Measurements from ENCODE around the gene ZCWPW1.
A peak's percentile ranks its signal among the peaks of the same experiment; 100 is the strongest.

Gene ZCWPW1, protein sequence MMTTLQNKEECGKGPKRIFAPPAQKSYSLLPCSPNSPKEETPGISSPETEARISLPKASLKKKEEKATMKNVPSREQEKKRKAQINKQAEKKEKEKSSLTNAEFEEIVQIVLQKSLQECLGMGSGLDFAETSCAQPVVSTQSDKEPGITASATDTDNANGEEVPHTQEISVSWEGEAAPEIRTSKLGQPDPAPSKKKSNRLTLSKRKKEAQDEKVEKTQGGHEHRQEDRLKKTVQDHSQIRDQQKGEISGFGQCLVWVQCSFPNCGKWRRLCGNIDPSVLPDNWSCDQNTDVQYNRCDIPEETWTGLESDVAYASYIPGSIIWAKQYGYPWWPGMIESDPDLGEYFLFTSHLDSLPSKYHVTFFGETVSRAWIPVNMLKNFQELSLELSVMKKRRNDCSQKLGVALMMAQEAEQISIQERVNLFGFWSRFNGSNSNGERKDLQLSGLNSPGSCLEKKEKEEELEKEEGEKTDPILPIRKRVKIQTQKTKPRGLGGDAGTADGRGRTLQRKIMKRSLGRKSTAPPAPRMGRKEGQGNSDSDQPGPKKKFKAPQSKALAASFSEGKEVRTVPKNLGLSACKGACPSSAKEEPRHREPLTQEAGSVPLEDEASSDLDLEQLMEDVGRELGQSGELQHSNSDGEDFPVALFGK

DNA sequence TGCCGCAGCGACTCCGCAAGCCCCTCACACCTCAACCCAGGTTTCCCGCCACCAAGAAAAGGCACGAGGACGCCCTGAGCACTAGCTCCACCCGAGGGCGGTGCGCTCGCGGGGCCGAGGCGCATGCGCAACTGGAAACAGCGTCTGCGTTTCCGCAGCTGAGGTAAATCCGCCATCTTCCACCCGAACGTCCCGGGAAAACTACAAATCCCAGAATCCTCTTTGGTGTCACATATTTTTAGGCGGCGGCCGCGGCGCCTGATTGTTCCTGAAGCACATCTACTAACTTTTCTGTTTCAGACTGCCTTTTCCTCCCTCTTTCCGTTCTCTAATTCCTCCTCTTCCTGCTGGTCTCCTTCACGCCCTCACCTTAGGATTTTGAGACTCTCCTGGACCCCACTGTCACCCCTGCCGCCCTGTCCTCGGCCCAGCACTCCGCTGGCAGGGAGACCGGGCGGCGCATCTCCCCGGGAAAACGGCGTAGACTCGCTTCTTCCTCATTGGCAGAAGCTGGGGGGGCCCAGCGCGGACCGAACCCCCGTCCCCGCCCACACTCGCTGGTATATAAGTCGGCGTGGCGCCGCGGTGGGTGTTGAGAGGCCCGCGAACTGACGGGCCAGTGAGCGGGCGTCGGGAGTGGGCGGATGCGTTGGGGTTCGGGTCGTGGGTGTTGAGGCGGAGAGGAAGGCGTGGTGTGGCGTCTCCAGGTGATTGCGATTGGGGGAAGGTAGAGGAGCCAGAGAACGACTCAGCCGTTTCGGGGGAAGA is at the start of gene ZCWPW1:
TSS of gene ZCWPW1 (minus strand) at position 505 of the 768 bp plus-strand sequence. CDS start 8,054 bp downstream, outside the sequence.
- DNase-seq (ENCODE audit: low spot score), result peak; percentile 89
- in situ Hi-C loops (cut with MboI; ENCODE audit: low pct_unique_long_range_greater_than_20kb, low sequenced_read_pairs, unreplicated experiment), result no loop called here
- TF ChIP-seq, protein P1, sequence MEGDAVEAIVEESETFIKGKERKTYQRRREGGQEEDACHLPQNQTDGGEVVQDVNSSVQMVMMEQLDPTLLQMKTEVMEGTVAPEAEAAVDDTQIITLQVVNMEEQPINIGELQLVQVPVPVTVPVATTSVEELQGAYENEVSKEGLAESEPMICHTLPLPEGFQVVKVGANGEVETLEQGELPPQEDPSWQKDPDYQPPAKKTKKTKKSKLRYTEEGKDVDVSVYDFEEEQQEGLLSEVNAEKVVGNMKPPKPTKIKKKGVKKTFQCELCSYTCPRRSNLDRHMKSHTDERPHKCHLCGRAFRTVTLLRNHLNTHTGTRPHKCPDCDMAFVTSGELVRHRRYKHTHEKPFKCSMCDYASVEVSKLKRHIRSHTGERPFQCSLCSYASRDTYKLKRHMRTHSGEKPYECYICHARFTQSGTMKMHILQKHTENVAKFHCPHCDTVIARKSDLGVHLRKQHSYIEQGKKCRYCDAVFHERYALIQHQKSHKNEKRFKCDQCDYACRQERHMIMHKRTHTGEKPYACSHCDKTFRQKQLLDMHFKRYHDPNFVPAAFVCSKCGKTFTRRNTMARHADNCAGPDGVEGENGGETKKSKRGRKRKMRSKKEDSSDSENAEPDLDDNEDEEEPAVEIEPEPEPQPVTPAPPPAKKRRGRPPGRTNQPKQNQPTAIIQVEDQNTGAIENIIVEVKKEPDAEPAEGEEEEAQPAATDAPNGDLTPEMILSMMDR (IDR thresholded peaks at IDR 0.05; ENCODE audit: extremely low read depth, insufficient read depth, missing control alignments), result no peak

DNA sequence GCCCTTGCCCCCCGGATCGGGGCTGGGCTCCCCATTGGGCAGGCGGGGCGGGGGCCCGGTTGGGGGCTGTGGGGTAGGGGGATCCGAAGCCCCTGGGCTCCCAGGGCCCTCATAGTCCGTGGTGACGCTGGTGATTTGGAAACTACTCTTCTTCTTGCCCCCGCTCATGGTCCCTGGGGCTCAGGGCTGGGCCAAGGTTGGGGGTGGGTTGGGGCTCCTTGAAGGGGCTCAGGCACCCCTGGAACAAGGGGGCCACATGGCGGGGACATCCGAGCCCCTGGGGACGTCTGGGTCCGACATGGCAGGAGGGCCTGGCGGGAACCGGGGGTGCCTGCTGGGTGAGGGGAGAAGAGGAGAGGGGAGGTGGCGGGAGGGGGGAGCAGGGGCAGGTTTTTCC is 49.4 kb upstream of the ZCWPW1 start:
- in situ Hi-C loops (cut with MboI; ENCODE audit: low pct_unique_long_range_greater_than_20kb, low sequenced_read_pairs, unreplicated experiment), result no loop called here
- TF ChIP-seq, protein P1 (IDR thresholded peaks at IDR 0.05; ENCODE audit: extremely low read depth, insufficient read depth, missing control alignments), result no peak
- no peak for DNase-seq (ENCODE audit: low spot score)

DNA sequence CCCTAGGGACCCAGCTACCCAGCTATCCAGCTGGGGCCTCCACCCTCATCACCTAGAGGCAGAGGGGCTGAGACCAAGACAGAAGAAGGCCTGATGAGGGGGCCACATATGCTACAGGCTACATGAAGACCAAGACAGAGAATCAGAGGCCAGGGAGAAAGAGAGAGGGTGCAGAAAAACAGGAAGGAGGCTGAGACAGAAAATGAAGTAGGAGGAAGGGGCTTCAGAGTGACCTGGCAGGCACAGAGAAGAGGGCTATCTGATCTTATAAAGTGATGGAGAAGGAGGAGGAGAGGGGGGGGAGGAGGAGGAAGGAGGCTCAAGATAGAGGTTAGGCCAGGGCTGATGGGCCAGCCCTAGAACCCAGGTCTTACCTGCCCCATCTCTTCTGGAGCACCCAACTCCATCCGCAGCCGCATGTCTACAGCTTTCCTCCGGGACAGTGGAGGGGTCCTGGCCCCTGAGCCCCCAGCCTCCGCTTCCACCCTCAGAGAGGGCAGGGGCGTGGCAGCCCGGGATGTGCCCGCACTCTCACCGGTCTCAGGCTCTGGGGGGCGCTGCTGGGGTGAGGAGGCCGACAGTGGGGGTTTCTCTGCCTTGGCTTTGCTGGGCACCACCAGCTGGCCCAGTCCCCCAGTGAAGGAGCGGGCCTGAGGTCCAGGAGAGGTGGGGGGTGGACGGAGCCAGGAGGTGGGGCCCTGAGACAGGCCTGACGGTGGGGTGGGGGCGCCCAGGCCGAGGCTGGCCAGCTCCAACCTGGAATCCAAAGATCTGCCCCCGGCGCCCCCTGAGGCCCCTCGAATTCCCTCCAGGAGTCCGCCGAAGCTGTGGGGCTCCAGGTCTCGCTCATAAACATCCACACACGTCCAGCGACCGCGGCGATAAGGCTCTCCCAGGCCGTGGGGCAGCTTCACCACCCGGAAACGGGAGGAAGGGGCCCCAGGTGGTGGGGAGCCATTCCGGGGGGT is 48.7 kb upstream of the ZCWPW1 start:
- DNase-seq (ENCODE audit: low spot score), result no peak
- TF ChIP-seq, protein P1 (IDR thresholded peaks at IDR 0.05; ENCODE audit: extremely low read depth, insufficient read depth, missing control alignments), result peak; percentile 64
- in situ Hi-C loops (cut with MboI; ENCODE audit: low pct_unique_long_range_greater_than_20kb, low sequenced_read_pairs, unreplicated experiment), result no loop called here

DNA sequence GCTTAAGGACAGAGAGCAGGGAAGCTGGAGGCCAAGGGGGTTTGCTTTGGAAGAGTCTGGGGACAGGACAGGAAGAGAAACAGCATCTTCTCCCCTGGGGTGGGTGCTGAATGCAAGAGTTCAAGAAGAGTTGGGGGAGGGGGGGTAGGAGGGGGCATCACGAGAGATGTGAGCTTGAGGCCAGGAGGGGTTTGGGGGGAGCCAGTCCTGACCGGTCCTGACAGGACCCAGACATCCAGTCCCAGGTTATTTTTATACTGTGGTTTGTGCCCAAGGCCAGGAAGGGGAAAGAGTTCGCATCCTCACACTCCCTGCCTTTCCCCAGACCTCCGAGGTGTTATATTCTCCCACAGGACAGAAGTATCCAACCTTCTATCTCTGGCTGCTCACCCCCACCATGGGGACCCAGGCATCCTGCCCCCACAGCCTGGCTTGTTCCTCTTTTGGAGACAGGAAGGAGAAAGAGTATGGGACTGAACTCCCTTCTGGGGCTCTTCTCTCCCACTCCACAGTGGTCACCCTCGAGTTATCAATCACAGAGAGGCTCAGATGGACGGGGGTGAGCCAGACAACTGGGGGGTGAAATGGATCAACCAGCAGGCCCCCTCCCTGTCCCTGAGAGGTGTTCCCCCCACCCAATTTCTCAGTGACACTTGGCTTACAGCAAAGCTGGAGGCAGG is 47.7 kb upstream of the ZCWPW1 start:
- in situ Hi-C loops (cut with MboI; ENCODE audit: low pct_unique_long_range_greater_than_20kb, low sequenced_read_pairs, unreplicated experiment), result no loop called here
- TF ChIP-seq, protein P1 (IDR thresholded peaks at IDR 0.05; ENCODE audit: extremely low read depth, insufficient read depth, missing control alignments), result no peak
- DNase-seq (ENCODE audit: low spot score), result no peak

DNA sequence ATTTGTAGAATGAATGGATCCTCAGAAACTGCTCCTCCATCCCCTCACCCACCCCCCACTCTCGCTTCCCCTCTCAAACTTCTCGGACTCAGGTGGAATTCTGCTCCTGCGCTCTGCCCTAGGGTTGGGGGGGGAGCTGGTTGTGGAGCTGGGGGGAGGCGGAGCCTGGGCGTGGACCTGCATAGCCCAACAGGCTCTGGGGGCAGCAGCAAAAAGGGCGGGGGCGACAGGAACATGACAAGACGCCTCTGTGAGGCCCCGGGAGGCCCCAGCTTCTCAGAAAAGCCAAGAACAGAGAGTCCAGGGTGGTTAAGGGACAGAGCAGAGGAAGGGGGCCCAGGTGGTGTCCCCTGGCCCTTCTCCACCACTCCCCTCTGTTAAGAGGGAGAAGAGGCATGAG is 47.0 kb upstream of the ZCWPW1 start:
- in situ Hi-C loops (cut with MboI; ENCODE audit: low pct_unique_long_range_greater_than_20kb, low sequenced_read_pairs, unreplicated experiment), result no loop called here
- DNase-seq (ENCODE audit: low spot score), result no peak
- TF ChIP-seq, protein P1 (IDR thresholded peaks at IDR 0.05; ENCODE audit: extremely low read depth, insufficient read depth, missing control alignments), result no peak

Data from GM13977 (cell line).